Activated T-helper 1 cell treated with anti-CD3 and anti-CD28 coated beads, Interleukin-12 subunit alpha, Interleukin-12 subunit beta, Interleukin-2, Interleukin-4 antibody, amounts not matched to agents 30 ng/mL and 10 ng/mL and 1 ng/mL, durations not matched to agents 14 hours and 24 hours and 36 hours (primary cell): Measurements from ENCODE around the gene LRRC3B. TPM values are rescaled to one million over a fixed set of nuclear protein-coding genes. Genes with fewer than 3 reads are reported as not detected.
"Not testable (repeated sequence)": the region's sequence is repeated elsewhere in the genome, so short reads cannot be mapped to it uniquely, and the experiment has no call there.

Source experiments
- DNase-seq: peaks from one replicate; pipeline ENCODE4 v3.0.0; 2021; ENCODE audit warnings: low spot score
- H3K27ac Mint-ChIP-seq: one replicate; pipeline ENCODE4 v1.8.0; 2021; ENCODE audit warnings: mild to moderate bottlenecking, mixed read lengths
- H3K27me3 Mint-ChIP-seq: one replicate; pipeline ENCODE4 v1.8.0; 2022; ENCODE audit warnings: mild to moderate bottlenecking, moderate library complexity, mixed read lengths; ENCODE audit not compliant: insufficient read depth
- H3K36me3 Mint-ChIP-seq: one replicate; pipeline ENCODE4 v1.8.0; 2021; ENCODE audit warnings: low read depth, mixed read lengths
- H3K4me1 Mint-ChIP-seq: one replicate; pipeline ENCODE4 v1.8.0; 2021; ENCODE audit warnings: low read depth, mixed read lengths
- H3K4me3 Mint-ChIP-seq: one replicate; pipeline ENCODE4 v1.8.0; 2021; ENCODE audit warnings: mild to moderate bottlenecking, moderate library complexity, mixed read lengths
- H3K9me3 Mint-ChIP-seq: one replicate; pipeline ENCODE4 v1.8.0; 2021; ENCODE audit warnings: mixed read lengths
- intact Hi-C: fragments of 100-400 bp; cut with micrococcal nuclease; formaldehyde crosslinking; loops from one replicate; pipeline ENCODE4 v1.15.1; 2024
- total RNA-seq: library from RNA; stranded (reverse); gene quantifications from 2 replicates; pipeline ENCODE4 v1.2.3, GENCODE V29; 2022

The LRRC3B gene, protein sequence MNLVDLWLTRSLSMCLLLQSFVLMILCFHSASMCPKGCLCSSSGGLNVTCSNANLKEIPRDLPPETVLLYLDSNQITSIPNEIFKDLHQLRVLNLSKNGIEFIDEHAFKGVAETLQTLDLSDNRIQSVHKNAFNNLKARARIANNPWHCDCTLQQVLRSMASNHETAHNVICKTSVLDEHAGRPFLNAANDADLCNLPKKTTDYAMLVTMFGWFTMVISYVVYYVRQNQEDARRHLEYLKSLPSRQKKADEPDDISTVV
- total RNA-seq = not detected in 2 replicates

DNA sequence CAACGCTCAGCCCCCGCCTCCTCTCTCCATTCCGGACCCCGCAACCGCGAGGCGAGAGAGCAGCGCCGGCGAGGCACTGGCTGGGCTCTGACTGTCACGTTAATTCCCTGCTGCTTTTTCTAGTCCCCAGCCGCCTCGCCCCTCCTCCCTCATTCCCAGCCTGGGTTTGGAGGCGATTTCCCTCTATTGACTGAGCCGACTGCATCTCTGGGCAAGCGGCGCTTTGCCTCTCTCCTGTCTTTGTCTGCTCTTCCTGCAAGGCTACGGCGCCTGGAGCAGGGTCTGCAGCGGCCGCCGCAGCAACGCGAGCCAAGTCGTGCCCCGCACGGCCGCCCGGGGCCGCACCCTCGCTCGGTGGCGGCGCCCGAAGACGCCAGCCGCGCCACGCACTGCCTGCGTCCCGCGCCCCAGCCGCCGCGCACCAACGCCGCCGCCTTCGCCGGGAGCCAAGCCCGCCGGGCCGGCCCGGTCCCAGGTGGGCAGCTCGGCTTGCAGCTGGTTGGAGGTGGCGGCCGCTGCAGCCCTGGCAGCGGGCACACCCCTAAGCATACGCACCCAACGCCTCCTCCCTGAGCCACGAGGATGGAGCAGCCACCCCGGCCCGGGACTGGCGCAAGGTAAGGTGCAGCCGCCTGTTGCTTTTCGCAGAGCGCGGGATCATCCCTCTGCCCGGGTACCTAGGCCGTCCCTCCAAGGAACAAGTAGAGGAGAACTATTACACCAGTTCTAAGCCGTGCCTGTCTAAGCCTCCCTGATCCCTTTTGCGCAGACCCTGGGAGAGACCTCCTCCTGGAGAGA lies at the start of gene LRRC3B:
TSS of gene LRRC3B (plus strand) at position 152 of the 798 bp plus-strand sequence. CDS start 86,901 bp downstream, outside the sequence.
- H3K9me3 Mint-ChIP-seq = no peaks in the 10 kb centered on the region
- H3K27me3 Mint-ChIP-seq = peaks cover 29% of the 10 kb centered on the region
- H3K27ac Mint-ChIP-seq = no peak within 1 kb of the TSS
- no peak within 1 kb of the TSS for H3K4me3 Mint-ChIP-seq
- no peaks in the 10 kb centered on the region for H3K4me1 Mint-ChIP-seq
- DNase-seq = no peak
- no peaks in the 10 kb centered on the region for H3K36me3 Mint-ChIP-seq
- intact Hi-C loops = no loop called here

DNA sequence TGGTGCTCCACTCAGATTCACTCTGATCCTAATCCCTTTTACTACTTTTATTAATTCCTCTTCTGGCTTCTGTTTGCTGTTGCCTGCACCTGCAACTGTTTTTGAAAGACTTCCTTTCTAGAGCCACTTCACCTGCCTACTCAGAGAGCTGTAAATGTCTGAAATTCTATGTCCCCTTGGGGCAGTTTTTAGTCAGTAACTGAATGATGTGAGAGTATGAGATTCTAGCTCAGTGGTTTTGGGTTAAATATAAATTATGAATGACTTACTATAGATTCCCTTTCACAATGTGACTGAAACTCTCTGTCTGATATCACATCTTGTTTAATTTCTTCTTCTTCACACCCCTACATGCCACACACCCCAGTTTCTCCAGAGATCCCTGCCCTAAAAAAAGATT lies 47.8 kb upstream of the LRRC3B start:
- Mint-ChIP-seq H3K36me3 (no peaks in the 10 kb centered on the region), H3K4me1 (no peaks in the 10 kb centered on the region), H3K27ac (no peak overlapping the region), H3K4me3 (no peak overlapping the region), H3K27me3 (no peaks in the 10 kb centered on the region), H3K9me3 (peaks cover 18% of the 10 kb centered on the region)
- intact Hi-C loops = no loop called here
- no peak for DNase-seq

DNA sequence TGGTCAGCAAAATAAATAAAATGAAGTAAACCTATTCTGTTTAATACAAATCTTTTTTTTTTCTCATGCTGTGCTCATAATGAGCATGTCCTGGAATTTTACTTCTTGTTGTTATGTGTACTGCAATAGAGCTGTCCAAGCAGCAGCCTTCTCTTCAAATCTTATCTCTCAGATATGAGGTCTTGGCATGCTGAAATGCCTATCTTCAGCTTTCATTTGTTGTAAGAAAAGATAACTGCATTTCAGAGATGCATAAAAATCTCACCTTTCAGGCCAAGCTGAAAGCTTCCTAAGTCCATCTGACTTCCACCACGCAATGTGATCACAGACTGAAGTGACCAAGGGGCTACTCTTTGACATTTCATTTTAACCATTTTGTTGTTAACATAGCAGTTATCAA lies 43.5 kb upstream of the LRRC3B start:
- intact Hi-C loops = no loop called here
- peaks cover 7% of the 10 kb centered on the region for H3K9me3 Mint-ChIP-seq
- no peak for DNase-seq
- no peak overlapping the region for H3K27ac Mint-ChIP-seq
- no peaks in the 10 kb centered on the region for H3K27me3 Mint-ChIP-seq
- no peak overlapping the region for H3K4me3 Mint-ChIP-seq
- no peaks in the 10 kb centered on the region for H3K4me1 Mint-ChIP-seq
- no peaks in the 10 kb centered on the region for H3K36me3 Mint-ChIP-seq

DNA sequence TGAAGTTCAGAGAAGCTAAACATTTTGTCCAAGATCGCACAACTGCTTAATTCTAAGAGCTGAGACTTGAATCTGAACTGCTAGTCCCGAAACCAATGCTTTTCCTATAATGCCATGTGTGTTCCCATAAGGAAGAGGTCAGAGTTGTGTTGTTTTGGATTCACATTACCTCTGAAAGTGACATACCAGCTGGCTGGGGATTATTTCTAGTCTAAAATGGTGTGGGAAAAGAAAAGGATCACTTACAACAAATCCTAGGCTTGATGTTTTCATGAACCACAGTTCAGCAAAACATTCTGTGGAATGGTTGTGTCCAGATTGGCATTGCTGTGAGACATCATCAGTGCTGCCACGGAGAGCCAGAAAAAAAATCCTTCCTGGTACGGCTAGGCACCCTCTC lies 35.0 kb upstream of the LRRC3B start:
- H3K36me3 Mint-ChIP-seq = no peaks in the 10 kb centered on the region
- no peaks in the 10 kb centered on the region for H3K27me3 Mint-ChIP-seq
- no peaks in the 10 kb centered on the region for H3K9me3 Mint-ChIP-seq
- H3K4me1 Mint-ChIP-seq = no peaks in the 10 kb centered on the region
- intact Hi-C loops = no loop called here
- DNase-seq = no peak
- no peak overlapping the region for H3K4me3 Mint-ChIP-seq
- no peak overlapping the region for H3K27ac Mint-ChIP-seq

DNA sequence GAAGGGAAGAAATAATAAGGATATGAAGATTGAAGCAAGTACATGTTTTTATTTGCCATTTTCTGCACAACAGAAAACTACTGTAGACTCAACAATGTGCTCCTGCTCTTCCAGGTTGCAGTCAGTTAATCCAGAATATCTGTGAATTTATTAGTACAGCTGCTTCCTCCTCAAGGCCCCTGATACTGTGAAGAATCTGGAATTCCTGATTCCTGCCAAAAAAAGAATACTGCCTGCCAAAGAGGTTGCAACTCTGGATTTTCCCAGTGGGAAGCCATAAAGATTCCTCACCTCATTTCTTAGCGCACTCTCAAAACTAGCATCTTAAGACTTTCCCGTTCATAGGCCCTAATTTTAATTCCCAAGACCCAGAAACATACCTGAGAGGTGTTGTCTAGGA lies 33.6 kb upstream of the LRRC3B start:
- Mint-ChIP-seq H3K4me3 (no peak overlapping the region), H3K36me3 (no peaks in the 10 kb centered on the region), H3K9me3 (peaks cover 3% of the 10 kb centered on the region), H3K27ac (no peak overlapping the region), H3K4me1 (no peaks in the 10 kb centered on the region), H3K27me3 (no peaks in the 10 kb centered on the region)
- DNase-seq = no peak
- intact Hi-C loops = no loop called here

DNA sequence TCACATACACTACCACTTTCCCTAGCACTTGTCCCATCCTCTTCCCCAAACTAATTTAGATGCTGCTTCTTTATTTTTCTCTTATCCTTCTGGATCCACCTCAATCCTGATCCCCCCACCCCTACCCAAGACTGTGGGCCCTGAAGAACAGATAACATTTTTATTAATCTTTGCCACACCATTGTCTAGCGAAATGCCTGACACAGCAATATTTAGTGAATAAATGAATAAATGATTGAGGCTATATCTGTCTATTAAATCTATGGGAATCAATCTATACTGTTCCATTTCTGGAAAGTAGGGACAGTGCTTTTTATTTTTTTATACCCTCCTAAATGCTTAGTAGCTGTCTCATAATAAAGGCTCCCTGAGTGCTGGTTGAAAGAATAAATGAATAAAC lies 32.9 kb upstream of the LRRC3B start:
- Mint-ChIP-seq H3K4me3 (no peak overlapping the region), H3K9me3 (peaks cover 6% of the 10 kb centered on the region), H3K27me3 (no peaks in the 10 kb centered on the region), H3K36me3 (no peaks in the 10 kb centered on the region), H3K4me1 (no peaks in the 10 kb centered on the region), H3K27ac (no peak overlapping the region)
- intact Hi-C loops = no loop called here
- DNase-seq = no peak

DNA sequence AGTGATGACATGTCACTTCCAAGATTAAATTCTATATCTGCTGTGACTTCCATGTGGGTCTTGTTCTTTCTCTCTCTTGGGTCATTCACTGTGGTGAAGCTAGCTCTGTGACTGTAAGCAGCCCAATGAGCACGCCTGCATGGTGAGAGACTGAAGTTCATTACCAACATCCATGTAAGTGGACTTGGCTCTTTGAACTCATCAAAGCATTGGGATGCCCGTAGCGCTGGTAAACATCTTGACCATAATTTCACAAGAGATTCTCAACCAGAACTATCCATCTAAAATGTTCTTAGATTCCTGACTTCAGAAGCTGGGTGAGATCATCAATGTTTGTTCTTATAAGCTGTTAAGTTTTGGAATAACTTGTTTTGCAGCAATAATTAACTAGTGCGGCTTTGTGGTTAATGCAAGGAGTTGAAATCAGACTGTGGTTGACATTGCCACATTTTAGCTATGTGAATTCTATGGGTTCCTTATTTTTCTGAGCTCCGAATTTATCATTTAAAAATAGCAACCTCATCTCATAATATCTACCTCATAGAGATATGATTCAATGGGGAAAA lies 31.6 kb upstream of the LRRC3B start:
- no peak for DNase-seq
- Mint-ChIP-seq H3K9me3 (peaks cover 9% of the 10 kb centered on the region), H3K4me3 (no peak overlapping the region), H3K27ac (no peak overlapping the region), H3K36me3 (no peaks in the 10 kb centered on the region), H3K4me1 (no peaks in the 10 kb centered on the region), H3K27me3 (no peaks in the 10 kb centered on the region)
- intact Hi-C loops = no loop called here

DNA sequence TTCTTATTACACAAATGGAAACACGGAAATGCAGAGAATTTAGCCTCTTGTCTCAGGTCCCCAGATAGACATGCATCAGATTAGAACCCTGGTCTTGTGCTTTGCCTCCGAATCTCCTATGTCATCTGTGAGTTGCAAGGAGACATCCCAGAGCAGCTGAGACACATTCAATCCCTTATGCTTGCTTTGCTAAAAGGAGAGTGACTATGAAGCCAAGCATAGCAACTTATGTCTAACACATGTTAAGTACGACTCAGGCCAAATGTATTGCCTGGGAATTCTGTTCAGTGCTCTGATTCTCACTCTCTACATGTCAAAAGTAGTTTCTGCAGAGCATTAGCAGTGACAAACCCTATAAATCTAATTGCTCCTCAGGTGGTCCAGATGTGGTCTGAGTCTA lies 30.6 kb upstream of the LRRC3B start:
- peaks cover 9% of the 10 kb centered on the region for H3K9me3 Mint-ChIP-seq
- DNase-seq = no peak

DNA sequence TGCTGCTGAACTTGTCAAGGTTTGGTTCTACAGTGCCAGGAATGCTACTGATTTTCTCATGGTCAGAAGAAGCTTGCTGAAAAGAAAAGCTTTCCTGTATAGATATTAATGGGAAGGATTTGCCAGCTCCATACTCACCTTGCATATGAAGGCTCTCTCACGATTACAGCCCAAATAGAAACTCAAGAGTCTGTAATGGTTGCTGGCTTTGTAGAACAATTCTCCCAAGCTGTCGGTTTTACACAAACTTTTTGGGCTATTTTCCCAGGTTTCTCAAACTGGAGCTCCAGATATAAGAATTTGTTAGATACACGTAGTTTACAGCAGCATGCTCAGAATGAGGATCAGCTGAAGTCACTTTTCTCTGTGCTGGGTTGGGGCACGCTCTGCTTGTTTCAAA lies 30.1 kb upstream of the LRRC3B start:
- Mint-ChIP-seq H3K36me3 (no peaks in the 10 kb centered on the region), H3K27me3 (no peaks in the 10 kb centered on the region), H3K4me1 (no peaks in the 10 kb centered on the region), H3K27ac (no peak overlapping the region), H3K9me3 (peaks cover 9% of the 10 kb centered on the region), H3K4me3 (no peak overlapping the region)
- DNase-seq = no peak
- intact Hi-C loops = no loop called here

More for the DNA sequence above, 30.6 kb upstream of the LRRC3B start:
- H3K36me3 Mint-ChIP-seq = no peaks in the 10 kb centered on the region
- no peaks in the 10 kb centered on the region for H3K27me3 Mint-ChIP-seq
- no peak overlapping the region for H3K27ac Mint-ChIP-seq
- intact Hi-C loops = no loop called here
- no peaks in the 10 kb centered on the region for H3K4me1 Mint-ChIP-seq
- no peak overlapping the region for H3K4me3 Mint-ChIP-seq

DNA sequence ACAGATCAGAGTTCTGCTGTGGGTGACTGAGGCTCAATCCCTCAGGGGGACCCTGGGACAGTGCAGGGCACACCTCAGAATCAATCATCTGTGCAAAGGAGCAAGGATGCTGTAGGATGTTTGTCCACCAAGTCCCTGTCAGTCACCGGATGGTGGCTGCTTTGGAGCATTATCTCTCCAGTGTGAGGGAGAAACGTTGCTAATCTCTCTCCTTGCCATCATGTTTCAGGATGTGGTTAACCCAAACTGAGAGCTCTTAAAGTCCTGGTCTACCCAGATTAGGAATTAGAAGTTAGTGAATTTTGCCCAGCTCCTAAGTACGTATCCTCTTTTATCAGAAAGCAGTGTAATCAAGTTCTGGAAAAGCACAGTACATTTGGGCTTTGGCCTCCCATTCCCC lies 26.2 kb upstream of the LRRC3B start:
- Mint-ChIP-seq H3K4me3 (no peak overlapping the region), H3K4me1 (no peaks in the 10 kb centered on the region), H3K9me3 (peaks cover 9% of the 10 kb centered on the region), H3K36me3 (no peaks in the 10 kb centered on the region), H3K27me3 (no peaks in the 10 kb centered on the region), H3K27ac (no peak overlapping the region)
- DNase-seq = no peak
- intact Hi-C loops = no loop called here

DNA sequence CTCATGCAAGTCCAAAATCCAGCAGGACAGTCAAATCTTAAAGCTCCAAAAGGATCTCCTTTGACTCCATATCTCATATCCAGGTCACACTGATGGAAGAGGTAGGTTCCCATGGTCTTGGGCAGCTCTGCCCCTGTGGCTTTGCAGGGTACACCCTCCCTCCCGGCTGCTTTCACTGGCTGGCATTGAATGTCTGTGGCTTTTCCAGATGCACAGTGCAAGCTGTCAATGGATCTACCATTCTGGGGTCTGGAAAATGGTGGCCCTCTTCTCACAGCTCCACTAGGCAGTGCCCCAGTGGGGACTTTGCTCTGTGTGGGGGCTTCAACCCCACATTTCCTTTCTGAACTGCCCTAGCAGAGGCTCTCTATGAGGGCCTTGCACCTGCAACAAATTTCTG lies 19.3 kb upstream of the LRRC3B start:
- peaks cover 25% of the 10 kb centered on the region for H3K9me3 Mint-ChIP-seq
- H3K4me3 Mint-ChIP-seq, intact Hi-C loops, H3K4me1 Mint-ChIP-seq, H3K27me3 Mint-ChIP-seq, DNase-seq, H3K36me3 Mint-ChIP-seq, H3K27ac Mint-ChIP-seq: not testable (repeated sequence)

DNA sequence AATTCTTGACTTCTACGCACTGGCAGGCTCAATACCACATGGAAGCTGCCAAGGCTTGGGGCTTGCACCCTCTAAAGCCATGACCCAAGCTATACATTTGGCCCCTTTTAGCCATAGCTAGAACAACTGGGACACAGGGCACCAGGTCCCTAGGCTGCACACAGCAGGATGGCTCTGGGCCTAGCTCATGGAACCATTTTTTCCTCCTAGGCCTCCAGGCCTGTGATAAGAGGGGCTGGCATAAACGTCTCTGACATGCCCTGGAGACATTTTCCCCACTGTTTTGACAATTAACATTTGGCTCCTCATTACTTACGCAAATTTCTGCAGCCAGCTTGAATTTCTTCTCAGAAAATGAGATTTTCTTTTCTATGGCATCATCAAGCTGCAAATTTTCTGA lies 18.8 kb upstream of the LRRC3B start:
- H3K27ac Mint-ChIP-seq, intact Hi-C loops, DNase-seq, H3K36me3 Mint-ChIP-seq, H3K27me3 Mint-ChIP-seq, H3K4me3 Mint-ChIP-seq, H3K4me1 Mint-ChIP-seq: not testable (repeated sequence)
- H3K9me3 Mint-ChIP-seq = peaks cover 25% of the 10 kb centered on the region

DNA sequence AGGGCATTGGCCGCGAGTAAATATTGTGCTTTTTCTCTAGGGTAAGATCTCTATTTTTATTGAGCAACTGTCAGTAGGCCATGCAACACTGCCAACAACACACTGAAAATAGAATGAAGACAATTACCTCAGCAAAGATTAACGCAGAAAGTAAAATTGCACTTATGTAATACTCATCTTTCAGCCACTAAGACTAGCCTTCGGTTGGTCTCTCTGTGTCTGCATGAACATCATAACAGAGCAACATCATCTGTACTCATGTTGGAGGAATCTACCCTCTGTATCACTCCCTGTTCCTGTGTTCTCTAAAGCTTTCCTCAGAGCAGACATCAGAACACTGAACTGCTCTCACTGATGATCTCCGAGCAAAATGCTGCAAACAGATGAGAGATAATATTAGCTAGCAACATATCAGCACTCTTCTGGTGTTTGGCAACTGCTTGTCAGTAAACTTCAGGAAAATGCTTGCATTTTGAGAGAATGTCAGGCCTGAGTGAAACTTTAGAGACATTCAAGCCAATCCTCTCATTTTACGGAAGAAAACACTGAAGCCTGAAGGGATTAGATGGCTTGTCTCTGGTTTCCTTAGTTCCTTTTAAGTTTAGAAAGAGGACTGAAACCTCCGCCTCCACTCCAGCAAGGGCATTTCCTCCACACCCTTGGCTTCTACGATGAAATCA lies 8.4 kb upstream of the LRRC3B start:
- Mint-ChIP-seq H3K36me3 (no peaks in the 10 kb centered on the region), H3K27ac (no peak overlapping the region), H3K4me1 (no peaks in the 10 kb centered on the region), H3K9me3 (no peaks in the 10 kb centered on the region), H3K27me3 (no peaks in the 10 kb centered on the region), H3K4me3 (no peak overlapping the region)
- no peak for DNase-seq
- intact Hi-C loops = no loop called here
